ENCODE data around the gene ORM1.
A peak's percentile ranks its signal among the peaks of the same experiment; 100 is the strongest.

The ORM1 gene

GRCh38 chr9:114369216-114370130 lies 46.6 kb downstream of the ORM1 start:
- Histone ChIP-seq H2AFZ (ENCODE audit: low read length, unreplicated experiment) (no peak overlapping the region), H3K27me3 (ENCODE audit: insufficient read depth, low read length) (no peaks in the 10 kb centered on the region), H3K4me1 (ENCODE audit: control insufficient read depth, insufficient read depth, low read length, unreplicated experiment) (peaks cover 52% of the 10 kb centered on the region), H3K36me3 (ENCODE audit: insufficient read depth, low read length) (no peaks in the 10 kb centered on the region), H3K4me3 (ENCODE audit: low read depth, low read length) (no peak overlapping the region), H3K79me2 (ENCODE audit: control insufficient read depth, insufficient read depth, low read length, unreplicated experiment) (no peaks in the 10 kb centered on the region), H3K27ac (ENCODE audit: low read depth, low read length) (no peak overlapping the region)

GRCh38 chr9:114370251-114370967 lies 47.5 kb downstream of the ORM1 start:
- Histone ChIP-seq H3K79me2 (ENCODE audit: control insufficient read depth, insufficient read depth, low read length, unreplicated experiment) (no peaks in the 10 kb centered on the region), H3K27me3 (ENCODE audit: insufficient read depth, low read length) (no peaks in the 10 kb centered on the region), H3K4me1 (ENCODE audit: control insufficient read depth, insufficient read depth, low read length, unreplicated experiment) (peaks cover 44% of the 10 kb centered on the region), H3K4me3 (ENCODE audit: low read depth, low read length) (no peak overlapping the region), H3K36me3 (ENCODE audit: insufficient read depth, low read length) (no peaks in the 10 kb centered on the region), H2AFZ (ENCODE audit: low read length, unreplicated experiment) (no peak overlapping the region), H3K27ac (ENCODE audit: low read depth, low read length) (no peak overlapping the region)

- peaks cover 40% of the 10 kb centered on the region for H3K4me1 ChIP-seq (ENCODE audit: control insufficient read depth, insufficient read depth, low read length, unreplicated experiment)
- no peaks in the 10 kb centered on the region for H3K36me3 ChIP-seq (ENCODE audit: insufficient read depth, low read length)
- H2AFZ ChIP-seq (ENCODE audit: low read length, unreplicated experiment): no peak overlapping the region
- H3K79me2 ChIP-seq (ENCODE audit: control insufficient read depth, insufficient read depth, low read length, unreplicated experiment): no peaks in the 10 kb centered on the region
- no peak overlapping the region for H3K27ac ChIP-seq (ENCODE audit: low read depth, low read length)
- H3K4me3 ChIP-seq (ENCODE audit: low read depth, low read length): no peak overlapping the region
- H3K27me3 ChIP-seq (ENCODE audit: insufficient read depth, low read length): no peaks in the 10 kb centered on the region
These were observed 48.0 kb downstream of the ORM1 start for GRCh38 chr9:114370968-114371320.

GRCh38 chr9:114371343-114371944 lies 48.5 kb downstream of the ORM1 start:
- H3K36me3 ChIP-seq (ENCODE audit: insufficient read depth, low read length): no peaks in the 10 kb centered on the region
- peak overlapping the region; percentile 29; the same call in 1 of the 2 replicates for H3K27ac ChIP-seq (ENCODE audit: low read depth, low read length)
- peaks cover 36% of the 10 kb centered on the region for H3K4me1 ChIP-seq (ENCODE audit: control insufficient read depth, insufficient read depth, low read length, unreplicated experiment)
- no peak overlapping the region for H2AFZ ChIP-seq (ENCODE audit: low read length, unreplicated experiment)
- H3K79me2 ChIP-seq (ENCODE audit: control insufficient read depth, insufficient read depth, low read length, unreplicated experiment): no peaks in the 10 kb centered on the region
- no peak overlapping the region for H3K4me3 ChIP-seq (ENCODE audit: low read depth, low read length)
- no peaks in the 10 kb centered on the region for H3K27me3 ChIP-seq (ENCODE audit: insufficient read depth, low read length)

- Histone ChIP-seq H3K4me3 (ENCODE audit: low read depth, low read length) (no peak overlapping the region), H3K79me2 (ENCODE audit: control insufficient read depth, insufficient read depth, low read length, unreplicated experiment) (no peaks in the 10 kb centered on the region), H3K36me3 (ENCODE audit: insufficient read depth, low read length) (no peaks in the 10 kb centered on the region), H3K27me3 (ENCODE audit: insufficient read depth, low read length) (no peaks in the 10 kb centered on the region), H3K4me1 (ENCODE audit: control insufficient read depth, insufficient read depth, low read length, unreplicated experiment) (peaks cover 28% of the 10 kb centered on the region), H3K27ac (ENCODE audit: low read depth, low read length) (peak overlapping the region; percentile 29; the same call in 1 of the 2 replicates), H2AFZ (ENCODE audit: low read length, unreplicated experiment) (no peak overlapping the region)
These were observed 49.3 kb downstream of the ORM1 start for GRCh38 chr9:114371973-114372917.

- H3K79me2 ChIP-seq (ENCODE audit: control insufficient read depth, insufficient read depth, low read length, unreplicated experiment): no peaks in the 10 kb centered on the region
- peaks cover 26% of the 10 kb centered on the region for H3K4me1 ChIP-seq (ENCODE audit: control insufficient read depth, insufficient read depth, low read length, unreplicated experiment)
- no peak overlapping the region for H2AFZ ChIP-seq (ENCODE audit: low read length, unreplicated experiment)
- no peaks in the 10 kb centered on the region for H3K27me3 ChIP-seq (ENCODE audit: insufficient read depth, low read length)
- no peak overlapping the region for H3K4me3 ChIP-seq (ENCODE audit: low read depth, low read length)
- H3K36me3 ChIP-seq (ENCODE audit: insufficient read depth, low read length): no peaks in the 10 kb centered on the region
- H3K27ac ChIP-seq (ENCODE audit: low read depth, low read length): peak overlapping the region; percentile 33
These were observed 50.1 kb downstream of the ORM1 start for GRCh38 chr9:114372921-114373448.

- H3K4me3 ChIP-seq (ENCODE audit: low read depth, low read length): no peak overlapping the region
- 0 out of 2 replicates have a peak, but pooled peaks cover under 1% of the 10 kb centered on the region for H3K36me3 ChIP-seq (ENCODE audit: insufficient read depth, low read length)
- H3K27ac ChIP-seq (ENCODE audit: low read depth, low read length): no peak overlapping the region
- no peaks in the 10 kb centered on the region for H3K27me3 ChIP-seq (ENCODE audit: insufficient read depth, low read length)
- H2AFZ ChIP-seq (ENCODE audit: low read length, unreplicated experiment): no peak overlapping the region
- H3K4me1 ChIP-seq (ENCODE audit: control insufficient read depth, insufficient read depth, low read length, unreplicated experiment): peaks cover 24% of the 10 kb centered on the region
- no peaks in the 10 kb centered on the region for H3K79me2 ChIP-seq (ENCODE audit: control insufficient read depth, insufficient read depth, low read length, unreplicated experiment)
These were observed 51.2 kb downstream of the ORM1 start for GRCh38 chr9:114373960-114374730.

- Histone ChIP-seq H3K36me3 (ENCODE audit: insufficient read depth, low read length) (peaks cover 8% of the 10 kb centered on the region; the same call in 1 of the 2 replicates), H3K27ac (ENCODE audit: low read depth, low read length) (no peak overlapping the region)
These were observed 52.0 kb downstream of the ORM1 start for GRCh38 chr9:114374936-114375335.

GRCh38 chr9:114375386-114376175 lies 52.7 kb downstream of the ORM1 start:
- no peak overlapping the region for H3K4me3 ChIP-seq (ENCODE audit: low read depth, low read length)
- no peak overlapping the region for H3K27ac ChIP-seq (ENCODE audit: low read depth, low read length)
- H3K27me3 ChIP-seq (ENCODE audit: insufficient read depth, low read length): no peaks in the 10 kb centered on the region
- H3K4me1 ChIP-seq (ENCODE audit: control insufficient read depth, insufficient read depth, low read length, unreplicated experiment): peaks cover 24% of the 10 kb centered on the region
- H2AFZ ChIP-seq (ENCODE audit: low read length, unreplicated experiment): no peak overlapping the region
- no peaks in the 10 kb centered on the region for H3K79me2 ChIP-seq (ENCODE audit: control insufficient read depth, insufficient read depth, low read length, unreplicated experiment)
- H3K36me3 ChIP-seq (ENCODE audit: insufficient read depth, low read length): peaks cover 11% of the 10 kb centered on the region; the same call in 1 of the 2 replicates

More at GRCh38 chr9:114374936-114375335, 52.0 kb downstream of the ORM1 start:
- Histone ChIP-seq H3K27me3 (ENCODE audit: insufficient read depth, low read length) (no peaks in the 10 kb centered on the region), H3K79me2 (ENCODE audit: control insufficient read depth, insufficient read depth, low read length, unreplicated experiment) (no peaks in the 10 kb centered on the region), H2AFZ (ENCODE audit: low read length, unreplicated experiment) (no peak overlapping the region), H3K4me3 (ENCODE audit: low read depth, low read length) (no peak overlapping the region), H3K4me1 (ENCODE audit: control insufficient read depth, insufficient read depth, low read length, unreplicated experiment) (peaks cover 24% of the 10 kb centered on the region)

Measured in ACC112 (cell line).